ENCODE measurements around the gene SCMH1. TPM values are rescaled to one million over a fixed set of nuclear protein-coding genes. Genes with fewer than 3 reads are reported as not detected.

Gene SCMH1
- total RNA-seq, 1 donor from 2014 or later, result 57.6 TPM

DNA sequence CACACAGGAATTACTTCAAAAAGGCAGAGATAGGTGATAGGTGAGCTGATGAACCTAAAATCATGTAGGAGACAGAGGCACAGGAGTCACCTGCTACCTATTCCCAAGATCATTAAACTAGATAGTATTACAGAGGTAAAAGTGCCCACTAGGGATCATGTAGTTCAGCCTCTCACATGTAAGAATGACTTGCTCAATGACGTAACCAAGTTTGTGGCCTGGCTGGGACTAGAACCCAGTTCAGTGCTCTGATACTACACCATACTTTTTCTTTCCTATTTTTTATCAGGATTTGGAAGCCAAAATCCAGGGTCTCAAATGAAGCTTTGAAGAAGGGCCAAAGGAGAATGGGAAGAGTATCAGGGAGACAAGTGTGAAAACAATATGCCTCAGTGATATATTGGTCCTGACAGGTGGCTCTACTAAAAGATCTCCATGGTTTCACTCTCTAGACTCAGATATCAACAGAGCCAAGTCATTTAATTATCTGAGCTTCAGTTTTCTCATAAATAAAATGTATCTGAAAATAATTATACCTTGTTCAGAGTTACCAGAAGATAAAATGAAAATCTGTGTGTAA is 133.3 kb downstream of the SCMH1 start:
- Mint-ChIP-seq H3K36me3 (ENCODE audit: insufficient read depth) (peaks cover 13% of the 10 kb centered on the region), H3K27me3 (no peaks in the 10 kb centered on the region), H3K9me3 (ENCODE audit: low read depth) (no peaks in the 10 kb centered on the region), H3K4me3 (ENCODE audit: low read depth) (no peak overlapping the region), H3K27ac (no peak overlapping the region), H3K4me1 (ENCODE audit: low read depth) (peaks cover 4% of the 10 kb centered on the region)
- no peak for DNase-seq (ENCODE audit: low spot score, unreplicated experiment)
- no peak for TF ChIP-seq CTCF (IDR thresholded peaks at IDR 0.05; ENCODE audit: unreplicated experiment)

- no peak overlapping the region for H3K4me3 Mint-ChIP-seq (ENCODE audit: low read depth)
- no peaks in the 10 kb centered on the region for H3K9me3 Mint-ChIP-seq (ENCODE audit: low read depth)
- no peak overlapping the region for H3K27ac Mint-ChIP-seq
- H3K4me1 Mint-ChIP-seq (ENCODE audit: low read depth), result no peaks in the 10 kb centered on the region
- H3K27me3 Mint-ChIP-seq, result no peaks in the 10 kb centered on the region
- DNase-seq (ENCODE audit: low spot score, unreplicated experiment), result no peak
- peaks cover 12% of the 10 kb centered on the region for H3K36me3 Mint-ChIP-seq (ENCODE audit: insufficient read depth)
- no peak for TF ChIP-seq CTCF (IDR thresholded peaks at IDR 0.05; ENCODE audit: unreplicated experiment)
Measured at GRCh38 chr1:41103766-41104165, 138.3 kb downstream of the SCMH1 start.

- no peaks in the 10 kb centered on the region for H3K4me1 Mint-ChIP-seq (ENCODE audit: low read depth)
Measured at GRCh38 chr1:41102653-41103052, 139.5 kb downstream of the SCMH1 start.

DNA sequence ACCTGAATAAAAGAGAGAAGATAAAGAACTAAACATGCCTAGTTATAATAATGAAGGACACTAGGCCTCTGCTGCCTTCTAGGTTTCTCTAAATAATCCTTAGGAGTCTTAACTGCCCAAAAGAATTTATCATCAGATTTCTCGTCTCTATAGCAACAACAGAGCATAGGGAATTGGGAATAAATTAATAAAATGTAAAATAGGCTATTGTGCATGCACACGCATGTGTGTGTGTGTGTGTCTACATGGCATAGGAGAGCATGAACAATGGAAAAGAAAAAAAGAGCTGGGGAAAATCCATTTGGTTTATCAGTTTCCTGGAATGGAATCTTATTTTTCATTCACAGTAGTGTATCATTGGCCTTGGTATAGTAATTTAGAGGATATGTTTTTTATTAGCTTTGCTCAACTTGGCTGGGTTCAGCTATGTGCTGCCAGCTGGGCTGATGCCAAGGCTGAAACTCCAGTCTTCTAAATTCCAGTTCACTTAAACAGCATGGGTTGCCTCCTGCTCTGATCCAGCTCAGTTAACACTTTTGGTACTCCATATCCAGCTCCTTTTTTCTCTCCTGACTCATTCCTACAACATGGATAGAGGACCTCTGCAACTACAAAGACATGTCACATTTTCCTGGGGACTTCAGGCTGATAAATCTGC is 140.0 kb downstream of the SCMH1 start:
- Mint-ChIP-seq H3K9me3 (ENCODE audit: low read depth) (no peaks in the 10 kb centered on the region), H3K4me3 (ENCODE audit: low read depth) (no peak overlapping the region), H3K27ac (no peak overlapping the region), H3K36me3 (ENCODE audit: insufficient read depth) (peaks cover 8% of the 10 kb centered on the region), H3K27me3 (no peaks in the 10 kb centered on the region), H3K4me1 (ENCODE audit: low read depth) (no peaks in the 10 kb centered on the region)
- no peak for TF ChIP-seq CTCF (IDR thresholded peaks at IDR 0.05; ENCODE audit: unreplicated experiment)
- no peak for DNase-seq (ENCODE audit: low spot score, unreplicated experiment)

More at GRCh38 chr1:41102653-41103052, 139.5 kb downstream of the SCMH1 start:
- Mint-ChIP-seq H3K9me3 (ENCODE audit: low read depth) (no peaks in the 10 kb centered on the region), H3K27ac (no peak overlapping the region), H3K36me3 (ENCODE audit: insufficient read depth) (peaks cover 12% of the 10 kb centered on the region), H3K27me3 (no peaks in the 10 kb centered on the region), H3K4me3 (ENCODE audit: low read depth) (no peak overlapping the region)
- DNase-seq (ENCODE audit: low spot score, unreplicated experiment), result no peak
- TF ChIP-seq CTCF (IDR thresholded peaks at IDR 0.05; ENCODE audit: unreplicated experiment), result no peak

GRCh38 chr1:41101076-41101475 is 141.0 kb downstream of the SCMH1 start:
- DNase-seq (ENCODE audit: low spot score, unreplicated experiment), result no peak
- Mint-ChIP-seq H3K27me3 (no peaks in the 10 kb centered on the region), H3K9me3 (ENCODE audit: low read depth) (no peaks in the 10 kb centered on the region), H3K36me3 (ENCODE audit: insufficient read depth) (peaks cover 1% of the 10 kb centered on the region), H3K4me3 (ENCODE audit: low read depth) (no peak overlapping the region), H3K27ac (no peak overlapping the region), H3K4me1 (ENCODE audit: low read depth) (no peaks in the 10 kb centered on the region)
- no peak for TF ChIP-seq CTCF (IDR thresholded peaks at IDR 0.05; ENCODE audit: unreplicated experiment)
